SK-N-SH treated with all-trans-retinoic acid at 6 μM for 48 hours (cell line): ENCODE results near the gene VPS33B.
A peak's percentile ranks its signal among the peaks of the same experiment; 100 is the strongest.
"Not testable (repeated sequence)": the region's sequence is repeated elsewhere in the genome, so short reads cannot be mapped to it uniquely, and the experiment has no call there.

ENCODE experiments used
- ATAC-seq: fragments of 200-7000 bp; cut with Tn5 transposase; 3 replicates; pipeline ENCODE4 v1.9.1; 2020; ENCODE audit warnings: mild to moderate bottlenecking, moderate library complexity
- ARNTL ChIP-seq: fragments of 450-650 bp; formaldehyde crosslinking; IDR thresholded peaks from 2 replicates; pipeline ENCODE4 v1.5.0; 2020; ENCODE audit warnings: low read depth, mild to moderate bottlenecking, moderate library complexity, borderline replicate concordance
- BACH2 ChIP-seq: fragments of 250-450 bp; sonication (Bioruptor Pico); IDR thresholded peaks from 2 replicates; pipeline ENCODE4 v1.9.0; 2021; ENCODE audit warnings: mild to moderate bottlenecking, borderline replicate concordance
- CREB5 ChIP-seq: fragments of 250-450 bp; sonication (Bioruptor Pico); IDR thresholded peaks from 2 replicates; pipeline ENCODE4 v1.5.1; 2020; ENCODE audit warnings: low read depth, mild to moderate bottlenecking, moderate library complexity
- CSDC2 ChIP-seq: fragments of 250-450 bp; sonication (Bioruptor Pico); IDR thresholded peaks from 2 replicates; pipeline ENCODE4 v1.5.0; 2020; ENCODE audit warnings: mild to moderate bottlenecking, moderate library complexity
- ESRRG ChIP-seq: fragments of 250-450 bp; sonication (Bioruptor Pico); IDR thresholded peaks from 2 replicates; pipeline ENCODE4 v1.6.1; 2021; ENCODE audit warnings: mild to moderate bottlenecking
- GLIS3 ChIP-seq: fragments of 250-450 bp; sonication (Bioruptor Pico); IDR thresholded peaks from 2 replicates; pipeline ENCODE4 v1.5.0; 2020; ENCODE audit warnings: mild to moderate bottlenecking, moderate library complexity
- OSR1 ChIP-seq: fragments of 250-450 bp; sonication (Bioruptor Pico); IDR thresholded peaks from 2 replicates; pipeline ENCODE4 v1.8.0; 2022; ENCODE audit warnings: moderate library complexity, mild to moderate bottlenecking, inconsistent platforms
- PATZ1 ChIP-seq: fragments of 250-450 bp; sonication (Bioruptor Pico); IDR thresholded peaks from 2 replicates; pipeline ENCODE4 v1.8.0; 2020; ENCODE audit warnings: mild to moderate bottlenecking, moderate library complexity, borderline replicate concordance
- PPARA ChIP-seq: fragments of 250-450 bp; sonication (Bioruptor Pico); IDR thresholded peaks from 2 replicates; pipeline ENCODE4 v1.5.0; 2020; ENCODE audit warnings: mild to moderate bottlenecking, borderline replicate concordance
- SNAI2 ChIP-seq: fragments of 250-450 bp; sonication (Bioruptor Pico); IDR thresholded peaks from 2 replicates; pipeline ENCODE4 v1.5.0; 2020; ENCODE audit warnings: mild to moderate bottlenecking, moderate library complexity
- TCF4 ChIP-seq: fragments of 250-450 bp; sonication (Bioruptor Pico); IDR thresholded peaks from 2 replicates; pipeline ENCODE4 v1.8.0; 2021; ENCODE audit warnings: mild to moderate bottlenecking, moderate library complexity, borderline replicate concordance
- TOX ChIP-seq: fragments of 250-450 bp; sonication (Bioruptor Pico); IDR thresholded peaks from 2 replicates; pipeline ENCODE4 v1.8.0; 2021; ENCODE audit warnings: mild to moderate bottlenecking, moderate library complexity, borderline replicate concordance
- ZC3H10 ChIP-seq: fragments of 250-450 bp; sonication (Bioruptor Pico); IDR thresholded peaks from 2 replicates; pipeline ENCODE4 v1.5.1; 2021; ENCODE audit warnings: mild to moderate bottlenecking, moderate library complexity
- ZFP3 ChIP-seq: fragments of 250-450 bp; sonication (Bioruptor Pico); IDR thresholded peaks from 2 replicates; pipeline ENCODE4 v1.5.0; 2020; ENCODE audit warnings: mild to moderate bottlenecking, moderate library complexity
- ZFP30 ChIP-seq: fragments of 450-650 bp; formaldehyde crosslinking; IDR thresholded peaks from 2 replicates; pipeline ENCODE4 v1.5.0; 2022; ENCODE audit warnings: mild to moderate bottlenecking, moderate library complexity
- ZNF565 ChIP-seq: fragments of 450-650 bp; formaldehyde crosslinking; conservative IDR thresholded peaks from 2 replicates; pipeline ENCODE4 v1.5.0; 2020; ENCODE audit warnings: low read depth, mild to moderate bottlenecking, moderate library complexity
- ZNF70 ChIP-seq: fragments of 450-650 bp; formaldehyde crosslinking; IDR thresholded peaks from 2 replicates; pipeline ENCODE4 v1.5.0; 2020; ENCODE audit warnings: mild to moderate bottlenecking, moderate library complexity
- ZNF8 ChIP-seq: fragments of 450-650 bp; formaldehyde crosslinking; IDR thresholded peaks from 2 replicates; pipeline ENCODE4 v1.5.0; 2020; ENCODE audit warnings: mild to moderate bottlenecking, moderate library complexity
- TF ChIP-seq, protein P1 (sequence below): fragments of 250-450 bp; sonication (Bioruptor Pico); IDR thresholded peaks from 2 replicates; pipeline ENCODE4 v1.8.0; 2021; ENCODE audit warnings: low read depth, mild to moderate bottlenecking, moderate library complexity, borderline replicate concordance
- TF ChIP-seq, protein P2 (sequence below): fragments of 250-450 bp; sonication (Bioruptor Pico); IDR thresholded peaks from 2 replicates; pipeline ENCODE4 v1.5.1; 2021; ENCODE audit warnings: mild to moderate bottlenecking, moderate library complexity

The VPS33B gene

GRCh38 chr15:91050128-91050455 is 27.7 kb upstream of the VPS33B start (continued):
- TF ChIP-seq PATZ1 (CRISPR knock-in tag) (no peak), ARNTL (CRISPR knock-in tag) (no peak)

- peak; percentile 98 for ATAC-seq
- TF ChIP-seq ZNF8 (CRISPR knock-in tag) (no peak), ZFP30 (CRISPR knock-in tag) (no peak), OSR1 (no peak), TCF4 (CRISPR knock-in tag) (no peak), ZFP3 (CRISPR knock-in tag) (no peak), TOX (CRISPR knock-in tag) (no peak), PATZ1 (CRISPR knock-in tag) (no peak), BACH2 (CRISPR knock-in tag) (no peak), GLIS3 (CRISPR knock-in tag) (no peak), SNAI2 (CRISPR knock-in tag) (no peak), ARNTL (CRISPR knock-in tag) (no peak), ZNF70 (CRISPR knock-in tag) (no peak), ESRRG (CRISPR knock-in tag) (no peak), PPARA (CRISPR knock-in tag) (no peak), CSDC2 (CRISPR knock-in tag) (no peak)
- TF ChIP-seq, protein P1, sequence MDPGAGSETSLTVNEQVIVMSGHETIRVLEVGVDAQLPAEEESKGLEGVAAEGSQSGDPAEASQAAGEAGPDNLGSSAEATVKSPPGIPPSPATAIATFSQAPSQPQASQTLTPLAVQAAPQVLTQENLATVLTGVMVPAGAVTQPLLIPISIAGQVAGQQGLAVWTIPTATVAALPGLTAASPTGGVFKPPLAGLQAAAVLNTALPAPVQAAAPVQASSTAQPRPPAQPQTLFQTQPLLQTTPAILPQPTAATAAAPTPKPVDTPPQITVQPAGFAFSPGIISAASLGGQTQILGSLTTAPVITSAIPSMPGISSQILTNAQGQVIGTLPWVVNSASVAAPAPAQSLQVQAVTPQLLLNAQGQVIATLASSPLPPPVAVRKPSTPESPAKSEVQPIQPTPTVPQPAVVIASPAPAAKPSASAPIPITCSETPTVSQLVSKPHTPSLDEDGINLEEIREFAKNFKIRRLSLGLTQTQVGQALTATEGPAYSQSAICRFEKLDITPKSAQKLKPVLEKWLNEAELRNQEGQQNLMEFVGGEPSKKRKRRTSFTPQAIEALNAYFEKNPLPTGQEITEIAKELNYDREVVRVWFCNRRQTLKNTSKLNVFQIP (CRISPR knock-in tag), result no peak
- TF ChIP-seq, protein P2, sequence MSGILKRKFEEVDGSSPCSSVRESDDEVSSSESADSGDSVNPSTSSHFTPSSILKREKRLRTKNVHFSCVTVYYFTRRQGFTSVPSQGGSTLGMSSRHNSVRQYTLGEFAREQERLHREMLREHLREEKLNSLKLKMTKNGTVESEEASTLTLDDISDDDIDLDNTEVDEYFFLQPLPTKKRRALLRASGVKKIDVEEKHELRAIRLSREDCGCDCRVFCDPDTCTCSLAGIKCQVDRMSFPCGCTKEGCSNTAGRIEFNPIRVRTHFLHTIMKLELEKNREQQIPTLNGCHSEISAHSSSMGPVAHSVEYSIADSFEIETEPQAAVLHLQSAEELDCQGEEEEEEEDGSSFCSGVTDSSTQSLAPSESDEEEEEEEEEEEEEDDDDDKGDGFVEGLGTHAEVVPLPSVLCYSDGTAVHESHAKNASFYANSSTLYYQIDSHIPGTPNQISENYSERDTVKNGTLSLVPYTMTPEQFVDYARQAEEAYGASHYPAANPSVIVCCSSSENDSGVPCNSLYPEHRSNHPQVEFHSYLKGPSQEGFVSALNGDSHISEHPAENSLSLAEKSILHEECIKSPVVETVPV (CRISPR knock-in tag), result no peak
- TF ChIP-seq, all 23 proteins: peak for 0
These were observed 27.2 kb upstream of the VPS33B start for GRCh38 chr15:91049378-91050127.

- ATAC-seq, result no peak
- TF ChIP-seq ZNF565 (CRISPR knock-in tag) (no peak), ESRRG (CRISPR knock-in tag) (no peak), BACH2 (CRISPR knock-in tag) (no peak), GLIS3 (CRISPR knock-in tag) (no peak), ZFP3 (CRISPR knock-in tag) (no peak), TOX (CRISPR knock-in tag) (no peak), PPARA (CRISPR knock-in tag) (no peak), OSR1 (no peak), ZC3H10 (CRISPR knock-in tag) (no peak), ZNF70 (CRISPR knock-in tag) (no peak), ZFP30 (CRISPR knock-in tag) (no peak), ARNTL (CRISPR knock-in tag) (no peak), CSDC2 (CRISPR knock-in tag) (no peak), CREB5 (CRISPR knock-in tag) (no peak)
- TF ChIP-seq, protein P1 (CRISPR knock-in tag), result no peak
These were observed 25.3 kb upstream of the VPS33B start for GRCh38 chr15:91047545-91048199.

DNA sequence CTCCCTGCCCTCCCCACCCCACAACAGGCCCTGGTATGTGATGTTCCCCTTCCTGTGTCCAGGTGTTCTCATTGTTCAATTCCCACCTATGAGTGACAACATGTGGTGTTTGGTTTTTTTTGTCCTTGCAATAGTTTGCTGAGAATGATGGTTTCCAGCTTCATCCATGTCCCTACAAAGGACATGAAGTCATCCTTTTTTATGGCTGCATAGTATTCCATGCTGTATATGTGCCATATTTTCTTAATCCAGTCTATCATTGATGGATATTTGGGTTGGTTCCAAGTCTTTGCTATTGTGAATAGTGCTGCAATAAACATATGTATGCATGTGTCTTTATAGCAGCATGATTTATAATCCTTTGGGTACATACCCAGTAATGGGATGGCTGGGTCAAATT is 23.7 kb upstream of the VPS33B start:
- not testable (repeated sequence) for ATAC-seq
